ENCODE results near the gene GFY.

GFY gene

GRCh38 chr19:49474542-49474924, 49.3 kb downstream of the GFY start:
- Histone ChIP-seq H3K9me3 (ENCODE audit: control insufficient read depth in 5 of 5, low read length in 5 of 5) (no peaks in the 10 kb centered on the region), H3K4me3 (ENCODE audit: low read depth in 1 of 5, low read length in 5 of 5) (peak overlapping the region; percentile 64 to 78 (median 70)), H3K36me3 (ENCODE audit: control insufficient read depth in 5 of 5, insufficient read depth in 5 of 5, low read length in 5 of 5) (peaks cover 0 to 3% (median 0%) of the 10 kb centered on the region in 5 donors), H3K4me1 (ENCODE audit: control insufficient read depth in 5 of 5, insufficient read depth in 5 of 5, low read length in 5 of 5) (peaks cover 1 to 34% (median 19%) of the 10 kb centered on the region in 5 donors), H3K27ac (ENCODE audit: low read depth, low read length) (peak overlapping the region; percentile 55), H3K9ac (ENCODE audit: low read length in 5 of 5) (peak overlapping the region in 4 of 5 donors; percentile 49 to 82 (median 62)), H3K27me3 (ENCODE audit: control insufficient read depth in 5 of 5, insufficient read depth in 4 of 5, low read length in 5 of 5) (peaks cover 0 to 2% (median 0%) of the 10 kb centered on the region in 5 donors)

GRCh38 chr19:49475191-49475917, 50.2 kb downstream of the GFY start:
- Histone ChIP-seq H3K9me3 (ENCODE audit: control insufficient read depth in 5 of 5, low read length in 5 of 5) (no peaks in the 10 kb centered on the region), H3K4me3 (ENCODE audit: low read depth in 1 of 5, low read length in 5 of 5) (peak overlapping the region in 4 of 5 donors; percentile 33 to 78 (median 70)), H3K9ac (ENCODE audit: low read length in 5 of 5) (peak overlapping the region in 2 of 5 donors; percentile 57 to 82), H3K4me1 (ENCODE audit: control insufficient read depth in 5 of 5, insufficient read depth in 5 of 5, low read length in 5 of 5) (peaks cover 1 to 28% (median 12%) of the 10 kb centered on the region in 5 donors), H3K36me3 (ENCODE audit: control insufficient read depth in 5 of 5, insufficient read depth in 5 of 5, low read length in 5 of 5) (peaks cover 0 to 5% (median under 1%) of the 10 kb centered on the region in 5 donors), H3K27me3 (ENCODE audit: control insufficient read depth in 5 of 5, insufficient read depth in 4 of 5, low read length in 5 of 5) (peaks cover 0 to 2% (median 0%) of the 10 kb centered on the region in 5 donors), H3K27ac (ENCODE audit: low read depth, low read length) (peak overlapping the region; percentile 55)

GRCh38 chr19:49475995-49476880, 51.0 kb downstream of the GFY start:
- Histone ChIP-seq H3K4me3 (ENCODE audit: low read depth in 1 of 5, low read length in 5 of 5) (no peak overlapping the region), H3K36me3 (ENCODE audit: control insufficient read depth in 5 of 5, insufficient read depth in 5 of 5, low read length in 5 of 5) (peaks cover 0 to 7% (median 0%) of the 10 kb centered on the region in 5 donors), H3K4me1 (ENCODE audit: control insufficient read depth in 5 of 5, insufficient read depth in 5 of 5, low read length in 5 of 5) (peaks cover 0 to 24% (median 12%) of the 10 kb centered on the region in 5 donors), H3K27ac (ENCODE audit: low read depth, low read length) (no peak overlapping the region), H3K27me3 (ENCODE audit: control insufficient read depth in 5 of 5, insufficient read depth in 4 of 5, low read length in 5 of 5) (peaks cover 0 to 2% (median 0%) of the 10 kb centered on the region in 5 donors), H3K9ac (ENCODE audit: low read length in 5 of 5) (no peak overlapping the region), H3K9me3 (ENCODE audit: control insufficient read depth in 5 of 5, low read length in 5 of 5) (no peaks in the 10 kb centered on the region)

All from subcutaneous abdominal adipose tissue (tissue), 5 donors.